ENCODE data around the gene RPS6KA5.

DNA sequence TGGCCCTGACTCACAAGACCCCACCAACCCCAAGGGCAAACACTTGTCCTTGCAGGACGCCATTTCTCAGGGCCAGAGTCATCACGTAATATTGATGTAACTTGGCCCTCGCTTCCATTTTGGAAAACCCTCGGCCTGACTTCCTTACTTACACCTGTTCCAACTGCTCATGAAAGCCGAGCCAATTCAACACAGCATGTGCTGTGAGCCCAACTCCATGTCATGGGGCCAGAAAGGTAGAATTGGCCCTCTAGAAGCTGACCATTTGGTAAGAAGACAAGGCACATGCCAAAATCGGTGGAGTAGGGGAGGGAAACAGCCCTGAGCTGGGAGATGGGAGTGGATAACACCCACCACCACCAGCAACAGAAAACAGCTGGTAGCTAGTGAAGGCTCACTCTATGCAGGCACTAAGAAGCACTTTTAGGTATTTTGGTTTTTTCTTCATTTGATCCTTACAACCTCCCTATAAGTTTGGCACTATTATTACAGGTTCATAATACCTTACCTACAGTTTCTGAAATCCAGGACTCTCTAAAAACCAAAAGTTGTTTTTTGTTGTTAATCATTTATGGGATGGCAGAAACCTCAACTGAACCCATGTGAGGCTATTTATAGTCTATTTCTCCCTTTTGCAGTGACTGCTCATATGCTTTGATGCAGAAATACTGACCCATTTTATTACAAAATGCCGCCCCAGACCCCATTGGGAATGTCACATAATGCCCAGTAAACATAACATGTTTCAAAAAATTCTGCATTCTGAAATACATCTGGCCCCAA lies 250.7 kb downstream of the RPS6KA5 start:
- no peak for TF ChIP-seq EZH2phosphoT487 (IDR thresholded peaks at IDR 0.05; ENCODE audit: borderline replicate concordance, low read length)
- TF ChIP-seq CTCF (IDR thresholded peaks at IDR 0.05; ENCODE audit: low read depth, low read length, poor library complexity, severe bottlenecking) = no peak

Measured in DOHH2 (cell line).